Testis (tissue), 3 donors: Measurements from ENCODE around the gene FSIP1. TPM values are rescaled to one million over a fixed set of nuclear protein-coding genes. Genes with fewer than 3 reads are reported as not detected.

Experiments used
- DNase-seq: peaks from one replicate; pipeline ENCODE4 v3.0.0-alpha.2; 2019
- H3K27ac ChIP-seq, 2 donors: fragments of 200-600 bp; sonication (generic); one replicate each; pipeline ENCODE4 v1.5.1; 2019
- H3K27me3 ChIP-seq: fragments of 200-600 bp; sonication (generic); one replicate; pipeline ENCODE4 v1.5.1; 2019
- H3K36me3 ChIP-seq: fragments of 200-600 bp; sonication (generic); one replicate; pipeline ENCODE4 v1.5.1; 2017; ENCODE audit warnings: low read depth; ENCODE audit errors: missing control alignments
- H3K4me1 ChIP-seq: fragments of 200-600 bp; sonication (generic); one replicate; pipeline ENCODE4 v1.5.1; 2019
- H3K4me3 ChIP-seq, 2 donors: fragments of 200-600 bp; sonication (generic); one replicate each; pipeline ENCODE4 v1.5.1; 2017 to 2019
- H3K9me3 ChIP-seq: fragments of 200-600 bp; sonication (generic); one replicate; pipeline ENCODE4 v1.5.1; 2017
- CTCF ChIP-seq, 3 experiments: fragments of 450-650 bp in 2 of 3; fragments of 200-600 bp in 1 of 3; sonication (generic) in 1 of 3; IDR thresholded peaks; one replicate each; pipeline ENCODE4 v1.5.1; 2016 to 2019; ENCODE audit warnings: antibody characterized with exemption in 3 of 3, mild to moderate bottlenecking in 2 of 3, moderate library complexity in 1 of 3
- POLR2A ChIP-seq: fragments of 450-650 bp; IDR thresholded peaks from one replicate; pipeline ENCODE4 v1.6.1; 2017; ENCODE audit warnings: antibody characterized with exemption, mild to moderate bottlenecking, moderate library complexity
- WGBS, 2 donors: methylation state at CpG; one replicate each; pipeline ENCODE4 v1.1.5; 2018; 5-methylcytosine and 5-hydroxymethylcytosine counted together
- intact Hi-C: fragments of 100-400 bp; cut with DNase I; formaldehyde crosslinking; loops from one replicate; pipeline ENCODE4 v1.15.1; 2023; ENCODE audit warnings: low total_unique reads
- polyA plus RNA-seq: library from polyadenylated mRNA; stranded (reverse); fragments of 350-450 nt; fragmentation: Illumina TruSeq; extraction: RNeasy Lipid Tissue Mini Kit (QIAGEN cat#74804); gene quantifications from one replicate; pipeline ENCODE4 v1.2.3, GENCODE V29; 2014; ENCODE audit warnings: low read depth, low replicate concordance; ENCODE audit not compliant: insufficient read depth
- total RNA-seq, 2 donors: library from RNA; depleted of rRNA; stranded (reverse); fragments of >200 nt; gene quantifications; one replicate each; pipeline ENCODE4 v1.2.3, GENCODE V29; 2016

FSIP1 gene
- total and polyA plus RNA-seq, 3 donors from 2014 or later = 5.8 to 11.2 (median 8.2) TPM

DNA sequence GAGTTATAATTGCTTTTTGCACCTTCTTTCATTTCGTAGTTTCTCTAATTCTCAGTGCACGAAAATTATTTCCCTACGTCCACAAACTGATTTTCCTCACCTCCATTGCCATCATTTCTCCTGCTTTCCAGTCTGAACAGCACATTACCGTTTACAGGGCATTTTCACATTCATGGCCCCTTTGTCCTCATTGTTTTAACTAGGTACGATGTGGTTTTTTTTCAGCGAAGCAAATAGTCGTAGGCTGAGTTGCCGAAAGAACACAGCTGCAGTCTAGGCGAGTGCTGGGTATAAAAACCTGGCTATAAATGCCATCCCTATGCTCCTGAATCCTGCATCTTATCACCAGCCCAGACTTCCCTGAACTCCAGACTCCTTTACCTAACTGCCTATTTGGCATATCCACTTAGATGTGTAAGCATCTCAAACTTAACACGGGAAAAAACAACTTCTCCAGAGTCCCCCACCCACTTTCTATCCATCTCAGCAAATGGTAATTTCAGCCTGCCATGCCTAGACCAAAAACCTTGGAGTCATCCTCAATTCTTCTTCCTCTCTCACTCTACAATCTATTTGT lies 691 bp upstream of the FSIP1 start:
- H3K36me3 ChIP-seq = no peaks in the 10 kb centered on the region
- H3K27ac ChIP-seq = peak overlapping the region; percentile 73 to 86
- H3K27me3 ChIP-seq = no peaks in the 10 kb centered on the region
- DNase-seq = no peak
- peak overlapping the region; percentile 86 to 87 for H3K4me3 ChIP-seq
- TF ChIP-seq POLR2A = no peak
- TF ChIP-seq CTCF (IDR thresholded peaks at IDR 0.05) = no peak
- H3K4me1 ChIP-seq = no peaks in the 10 kb centered on the region
- WGBS, 2 donors = 0% methylated on average over 10 of the region's 10 CpGs
- intact Hi-C loops = no loop called here
- H3K9me3 ChIP-seq = no peaks in the 10 kb centered on the region

GRCh38 chr15:39781967-39782302 lies 706 bp downstream of the FSIP1 start:
- Histone ChIP-seq H3K36me3 (no peaks in the 10 kb centered on the region), H3K4me1 (no peaks in the 10 kb centered on the region), H3K27me3 (no peaks in the 10 kb centered on the region), H3K4me3 (peak overlapping the region; percentile 86 to 87), H3K27ac (peak overlapping the region in 1 of 2 donors; percentile 86), H3K9me3 (no peaks in the 10 kb centered on the region)
- 34 to 49% methylated on average over 2 of the region's 2 CpGs for WGBS, 2 donors
- TF ChIP-seq POLR2A (no peak), CTCF (IDR thresholded peaks at IDR 0.05) (no peak)
- no peak for DNase-seq
- intact Hi-C loops = no loop called here

DNA sequence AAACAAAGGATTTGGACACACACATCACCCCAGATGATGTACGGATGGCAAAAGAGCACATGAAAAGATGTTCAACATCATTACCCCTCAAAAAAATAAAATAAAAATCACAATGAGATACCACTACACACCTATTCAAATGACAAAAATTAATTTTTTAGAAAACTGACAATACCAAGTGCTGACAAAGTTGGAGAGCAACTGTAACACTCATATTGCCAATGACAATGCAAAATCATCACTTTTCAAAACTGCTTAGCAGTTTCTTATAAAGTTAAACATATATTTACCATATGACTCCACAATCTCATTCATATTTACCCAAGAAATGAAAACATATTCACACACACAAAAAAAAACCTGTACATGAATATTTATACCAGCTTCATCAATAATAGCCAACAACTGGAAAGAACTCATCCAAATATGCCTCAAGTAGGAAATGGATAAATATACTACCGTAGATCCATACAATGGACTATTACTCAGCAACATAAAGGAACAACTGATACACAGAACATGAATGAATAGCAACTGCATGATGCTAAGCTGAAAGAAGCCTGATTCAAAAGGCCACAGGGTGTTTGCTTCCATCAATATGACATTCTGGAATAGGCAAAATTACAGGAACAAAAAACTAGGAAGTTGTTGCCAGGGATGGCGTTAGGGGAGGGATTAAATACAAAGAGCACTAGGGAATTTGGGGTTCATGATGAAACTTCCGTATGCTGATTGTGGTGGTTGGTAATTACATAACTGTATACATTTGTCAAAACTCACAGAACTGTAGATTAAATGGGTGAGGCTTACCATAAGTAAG lies 1.3 kb downstream of the FSIP1 start:
- H3K4me3 ChIP-seq = peak overlapping the region; percentile 86 to 87
- H3K4me1 ChIP-seq = no peaks in the 10 kb centered on the region
- intact Hi-C loops = no loop called here
- 65 to 77% methylated on average over 4 of the region's 4 CpGs for WGBS, 2 donors
- H3K9me3 ChIP-seq = no peaks in the 10 kb centered on the region
- no peaks in the 10 kb centered on the region for H3K27me3 ChIP-seq
- H3K36me3 ChIP-seq = no peaks in the 10 kb centered on the region
- no peak for TF ChIP-seq POLR2A
- TF ChIP-seq CTCF (IDR thresholded peaks at IDR 0.05) = no peak
- no peak for DNase-seq
- H3K27ac ChIP-seq = no peak overlapping the region

GRCh38 chr15:39778021-39778420 lies 4.6 kb downstream of the FSIP1 start:
- Histone ChIP-seq H3K27me3 (no peaks in the 10 kb centered on the region), H3K4me1 (no peaks in the 10 kb centered on the region), H3K27ac (no peak overlapping the region), H3K36me3 (no peaks in the 10 kb centered on the region), H3K4me3 (no peak overlapping the region), H3K9me3 (no peaks in the 10 kb centered on the region)
- no peak for DNase-seq
- intact Hi-C loops = no loop called here
- TF ChIP-seq POLR2A (no peak), CTCF (IDR thresholded peaks at IDR 0.05) (no peak)
- 75 to 85% methylated on average over 3 of the region's 3 CpGs for WGBS, 2 donors
